EH (cell line): ENCODE measurements around the gene GALNT2.

Experiments used
- DNase-seq: peaks from one replicate; pipeline ENCODE4 v3.0.0-alpha.2; 2015; ENCODE audit warnings: low read depth

Gene GALNT2

GRCh38 chr1:230050973-230051735 lies 15.9 kb upstream of the GALNT2 start:
- DNase-seq: no peak

- DNase-seq: no peak
These were observed 15.0 kb upstream of the GALNT2 start for GRCh38 chr1:230052018-230052417.

- no peak for DNase-seq
These were observed 14.4 kb upstream of the GALNT2 start for GRCh38 chr1:230052665-230053064.

GRCh38 chr1:230054092-230054749 lies 12.8 kb upstream of the GALNT2 start:
- no peak for DNase-seq

GRCh38 chr1:230056098-230056497 lies 10.9 kb upstream of the GALNT2 start:
- DNase-seq: no peak

GRCh38 chr1:230057100-230057499 lies 9.9 kb upstream of the GALNT2 start:
- no peak for DNase-seq

GRCh38 chr1:230057681-230058565 lies 9.1 kb upstream of the GALNT2 start:
- no peak for DNase-seq

GRCh38 chr1:230058626-230059025 lies 8.4 kb upstream of the GALNT2 start:
- DNase-seq: no peak

GRCh38 chr1:230061801-230062200 lies 5.2 kb upstream of the GALNT2 start:
- DNase-seq: no peak

GRCh38 chr1:230062521-230062920 lies 4.5 kb upstream of the GALNT2 start:
- no peak for DNase-seq

- no peak for DNase-seq
These were observed 2.8 kb upstream of the GALNT2 start for GRCh38 chr1:230064283-230064682.

GRCh38 chr1:230065161-230065560 lies 1.9 kb upstream of the GALNT2 start:
- DNase-seq: no peak

GRCh38 chr1:230065571-230065970 lies 1.5 kb upstream of the GALNT2 start:
- no peak for DNase-seq

- no peak for DNase-seq
These were observed 1.0 kb upstream of the GALNT2 start for GRCh38 chr1:230066031-230066430.

GRCh38 chr1:230067419-230067870 lies 407 bp downstream of the GALNT2 start:
- DNase-seq: peak; percentile 59

- DNase-seq: peak; percentile 47
These were observed 1.0 kb downstream of the GALNT2 start for GRCh38 chr1:230067871-230068620.

- no peak for DNase-seq
These were observed 1.5 kb downstream of the GALNT2 start for GRCh38 chr1:230068621-230068873.

- DNase-seq: peak; percentile 37
These were observed 2.1 kb downstream of the GALNT2 start for GRCh38 chr1:230068952-230069684.

GRCh38 chr1:230069796-230070195 lies 2.8 kb downstream of the GALNT2 start:
- DNase-seq: no peak

GRCh38 chr1:230070321-230071208 lies 3.5 kb downstream of the GALNT2 start:
- DNase-seq: no peak
